H9 (cell line): Measurements from ENCODE around the gene GRIP2. TPM values are rescaled to one million over a fixed set of nuclear protein-coding genes. Genes with fewer than 3 reads are reported as not detected.

Experiments used
- DNase-seq: peaks from one replicate; pipeline ENCODE4 v3.0.0-alpha.2; 2017
- H2AFZ ChIP-seq: one replicate; pipeline ENCODE4 v1.6.1; 2013; ENCODE audit warnings: mild to moderate bottlenecking, low read length, control low read depth, moderate library complexity
- H2AK5ac ChIP-seq: 2 replicates; pipeline ENCODE4 v1.6.1; 2013; ENCODE audit warnings: low read length, control low read depth, mixed read lengths; ENCODE audit not compliant: insufficient read length
- H2BK120ac ChIP-seq: one replicate; pipeline ENCODE4 v1.6.1; 2013; ENCODE audit warnings: low read depth, mild to moderate bottlenecking, low read length, control low read depth, inconsistent platforms; ENCODE audit not compliant: poor library complexity, severe bottlenecking
- H2BK12ac ChIP-seq: 2 replicates; pipeline ENCODE4 v1.6.1; 2013; ENCODE audit warnings: low read length, control low read depth, mixed read lengths, low read depth; ENCODE audit not compliant: insufficient read length
- H2BK15ac ChIP-seq: 2 replicates; pipeline ENCODE4 v1.6.1; 2013; ENCODE audit warnings: low read depth, low read length, control low read depth
- H2BK20ac ChIP-seq: one replicate; pipeline ENCODE4 v1.6.1; 2013; ENCODE audit warnings: low read depth, mild to moderate bottlenecking, low read length, control low read depth, inconsistent platforms; ENCODE audit not compliant: poor library complexity, severe bottlenecking
- H2BK5ac ChIP-seq: 2 replicates; pipeline ENCODE4 v1.6.1; 2013; ENCODE audit warnings: low read length, control low read depth, mixed read lengths; ENCODE audit not compliant: insufficient read length
- H3K14ac ChIP-seq: 2 replicates; pipeline ENCODE4 v1.6.1; 2013; ENCODE audit warnings: low read length, control low read depth; ENCODE audit not compliant: insufficient read depth
- H3K18ac ChIP-seq: 2 replicates; pipeline ENCODE4 v1.6.1; 2013; ENCODE audit warnings: low read depth, mild to moderate bottlenecking, mixed read lengths, low read length, control low read depth; ENCODE audit not compliant: insufficient read length
- H3K23ac ChIP-seq: 2 replicates; pipeline ENCODE4 v1.6.1; 2013; ENCODE audit warnings: low read length, control low read depth, mixed read lengths, low read depth; ENCODE audit not compliant: insufficient read length
- H3K23me2 ChIP-seq: 2 replicates; pipeline ENCODE4 v1.6.1; 2013; ENCODE audit warnings: low read depth, mild to moderate bottlenecking, mixed read lengths, low read length, control low read depth; ENCODE audit not compliant: insufficient read length, poor library complexity, severe bottlenecking
- H3K27ac ChIP-seq: 2 replicates; pipeline ENCODE4 v1.5.1; 2013; ENCODE audit warnings: low read length, control low read depth, mixed read lengths, low read depth; ENCODE audit not compliant: insufficient read length
- H3K27me3 ChIP-seq: 2 replicates; pipeline ENCODE4 v1.6.1; 2013; ENCODE audit warnings: low read length, control low read depth, inconsistent platforms; ENCODE audit not compliant: insufficient read depth
- H3K4ac ChIP-seq: 2 replicates; pipeline ENCODE4 v1.6.1; 2013; ENCODE audit warnings: low read depth, mild to moderate bottlenecking, control low read depth, inconsistent platforms, low read length, moderate library complexity
- H3K4me1 ChIP-seq: 2 replicates; pipeline ENCODE4 v1.6.1; 2013; ENCODE audit warnings: low read length, control low read depth, inconsistent platforms; ENCODE audit not compliant: insufficient read depth
- H3K4me2 ChIP-seq: 2 replicates; pipeline ENCODE4 v1.6.1; 2013; ENCODE audit warnings: low read length, control low read depth, mixed read lengths; ENCODE audit not compliant: insufficient read length, insufficient read depth
- H3K56ac ChIP-seq: 2 replicates; pipeline ENCODE4 v1.6.1; 2013; ENCODE audit warnings: low read depth, mild to moderate bottlenecking, mixed read lengths, low read length, control low read depth; ENCODE audit not compliant: insufficient read length
- H3K79me1 ChIP-seq: 2 replicates; pipeline ENCODE4 v1.6.1; 2013; ENCODE audit warnings: low read depth, mild to moderate bottlenecking, moderate library complexity, low read length, control low read depth, inconsistent platforms; ENCODE audit not compliant: insufficient read depth, poor library complexity, severe bottlenecking
- H3K79me2 ChIP-seq: 2 replicates; pipeline ENCODE4 v1.6.1; 2013; ENCODE audit warnings: low read length, control low read depth, inconsistent platforms; ENCODE audit not compliant: insufficient read depth
- H3K9ac ChIP-seq: 2 replicates; pipeline ENCODE4 v1.6.1; 2013; ENCODE audit warnings: low read length, control low read depth, mixed read lengths; ENCODE audit not compliant: insufficient read length; ENCODE audit errors: extremely low read depth
- H3K9me3 ChIP-seq: one replicate; pipeline ENCODE4 v1.6.1; 2013; ENCODE audit warnings: low read depth, low read length, inconsistent platforms; ENCODE audit not compliant: control insufficient read depth
- H3T11ph ChIP-seq: one replicate; pipeline ENCODE4 v1.6.1; 2013; ENCODE audit warnings: mild to moderate bottlenecking, low read length, control low read depth, inconsistent platforms
- H4K20me1 ChIP-seq: one replicate; pipeline ENCODE4 v1.6.1; 2013; ENCODE audit not compliant: control insufficient read depth, insufficient read length, insufficient read depth
- H4K5ac ChIP-seq: 2 replicates; pipeline ENCODE4 v1.6.1; 2013; ENCODE audit warnings: low read depth, mild to moderate bottlenecking, mixed read lengths, low read length, control low read depth; ENCODE audit not compliant: insufficient read length
- H4K8ac ChIP-seq: replicated peaks from 2 replicates; pipeline ENCODE4 v1.6.1; 2013; ENCODE audit warnings: low read length, control low read depth, mixed read lengths, low read depth; ENCODE audit not compliant: insufficient read length
- H4K91ac ChIP-seq: 2 replicates; pipeline ENCODE4 v1.6.1; 2013; ENCODE audit warnings: low read depth, mild to moderate bottlenecking, moderate library complexity, mixed read lengths, low read length, control low read depth; ENCODE audit not compliant: insufficient read length
- H3K27ac Mint-ChIP-seq, 3 experiments: 2 replicates in 2 of 3; 3 replicates in 1 of 3; pipeline ENCODE4 v1.8.0; 2020 to 2021; ENCODE audit warnings: mixed read lengths in 3 of 3, mild to moderate bottlenecking in 1 of 3, moderate library complexity in 1 of 3
- H3K27me3 Mint-ChIP-seq: 2 replicates; pipeline ENCODE4 v1.8.0; 2021; ENCODE audit warnings: low read depth, mild to moderate bottlenecking, moderate library complexity, mixed read lengths
- H3K36me3 Mint-ChIP-seq, 3 experiments: 2 replicates in 2 of 3; 3 replicates in 1 of 3; pipeline ENCODE4 v1.8.0; 2020 to 2021; ENCODE audit warnings: low read depth in 3 of 3, mixed read lengths in 3 of 3; ENCODE audit not compliant: insufficient read depth in 1 of 3
- H3K4me1 Mint-ChIP-seq, 2 experiments: 2 replicates each; pipeline ENCODE4 v1.8.0; 2020; ENCODE audit warnings: mixed read lengths in 2 of 2
- H3K4me3 Mint-ChIP-seq, 2 experiments: 2 replicates in 1 of 2; 3 replicates in 1 of 2; pipeline ENCODE4 v1.8.0; 2020 to 2021; ENCODE audit warnings: mild to moderate bottlenecking in 2 of 2, mixed read lengths in 2 of 2, moderate library complexity in 1 of 2
- H3K9me3 Mint-ChIP-seq, 2 experiments: 2 replicates in 1 of 2; 3 replicates in 1 of 2; pipeline ENCODE4 v1.8.0; 2020; ENCODE audit warnings: mild to moderate bottlenecking in 2 of 2, mixed read lengths in 2 of 2, moderate library complexity in 1 of 2
- WGBS: extraction: QIAGEN DNeasy Blood & Tissue Kit; methylation state at CpG from one replicate; pipeline ENCODE4 v1.1.7; 2013; ENCODE audit warnings: missing lambda C conversion rate, low lambda C conversion rate, mixed read lengths; ENCODE audit not compliant: insufficient read length; ENCODE audit errors: extremely low coverage; 5-methylcytosine and 5-hydroxymethylcytosine counted together
- total RNA-seq: library from RNA; stranded (reverse); gene quantifications from 2 replicates; pipeline ENCODE4 v1.2.1, GENCODE V29; 2021
- TF ChIP-seq, protein P1 (sequence below): fragments of 200-600 bp; sonication (generic); conservative IDR thresholded peaks from 3 replicates; pipeline ENCODE4 v1.8.0; 2021; ENCODE audit warnings: antibody characterized with exemption, mild to moderate bottlenecking

GRIP2 gene
- total RNA-seq, 1 experiment from 2014 or later: 3.1 TPM

DNA sequence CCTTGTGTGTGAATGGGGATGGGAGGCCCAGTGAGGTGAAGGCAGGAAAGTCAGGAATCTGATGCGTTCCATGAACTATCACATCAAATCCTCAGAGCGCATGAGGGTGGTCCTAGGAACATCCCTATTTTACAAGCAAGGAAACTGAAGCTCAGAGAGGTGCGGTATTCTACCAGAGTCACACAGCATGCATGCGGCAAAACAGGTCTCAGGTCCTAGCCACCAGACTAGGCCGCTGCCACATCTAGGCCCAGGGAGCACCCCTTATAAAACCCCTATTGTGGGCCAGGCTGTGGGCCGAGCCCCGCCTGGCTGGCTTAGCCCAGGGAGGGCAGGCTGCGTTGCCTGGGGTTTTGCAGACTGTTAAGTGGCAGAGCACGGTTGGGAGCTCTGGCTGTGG is 17.9 kb upstream of the GRIP2 start:
- Histone ChIP-seq H3K27me3 (no peaks in the 10 kb centered on the region), H3K27ac (no peak overlapping the region)
- no peak overlapping the region for H3K27ac Mint-ChIP-seq

More for the DNA sequence above, 17.9 kb upstream of the GRIP2 start:
- Histone ChIP-seq H3K23me2 (no peaks in the 10 kb centered on the region), H4K8ac (no peak overlapping the region), H3K79me2 (no peaks in the 10 kb centered on the region), H3K79me1 (no peaks in the 10 kb centered on the region), H3K9ac (no peak overlapping the region), H3K14ac (no peak overlapping the region), H3K4ac (no peak overlapping the region), H3K23ac (no peak overlapping the region), H4K20me1 (no peaks in the 10 kb centered on the region), H2AFZ (no peak overlapping the region), H2BK5ac (no peak overlapping the region), H2BK120ac (no peak overlapping the region), H3K56ac (no peak overlapping the region), H3K9me3 (no peaks in the 10 kb centered on the region), H4K5ac (no peak overlapping the region), H2BK12ac (no peak overlapping the region), H2BK15ac (no peak overlapping the region), H2AK5ac (no peak overlapping the region), H3T11ph (no peak overlapping the region), H3K4me1 (no peaks in the 10 kb centered on the region), H2BK20ac (no peak overlapping the region), H3K18ac (no peak overlapping the region), H4K91ac (no peak overlapping the region), H3K4me2 (no peak overlapping the region)
- H3K27me3 Mint-ChIP-seq: peaks cover 2% of the 10 kb centered on the region; the same call in 1 of the 2 replicates
- no CpG with 5 or more reads among the region's 9 CpGs for WGBS
- TF ChIP-seq, protein P1, sequence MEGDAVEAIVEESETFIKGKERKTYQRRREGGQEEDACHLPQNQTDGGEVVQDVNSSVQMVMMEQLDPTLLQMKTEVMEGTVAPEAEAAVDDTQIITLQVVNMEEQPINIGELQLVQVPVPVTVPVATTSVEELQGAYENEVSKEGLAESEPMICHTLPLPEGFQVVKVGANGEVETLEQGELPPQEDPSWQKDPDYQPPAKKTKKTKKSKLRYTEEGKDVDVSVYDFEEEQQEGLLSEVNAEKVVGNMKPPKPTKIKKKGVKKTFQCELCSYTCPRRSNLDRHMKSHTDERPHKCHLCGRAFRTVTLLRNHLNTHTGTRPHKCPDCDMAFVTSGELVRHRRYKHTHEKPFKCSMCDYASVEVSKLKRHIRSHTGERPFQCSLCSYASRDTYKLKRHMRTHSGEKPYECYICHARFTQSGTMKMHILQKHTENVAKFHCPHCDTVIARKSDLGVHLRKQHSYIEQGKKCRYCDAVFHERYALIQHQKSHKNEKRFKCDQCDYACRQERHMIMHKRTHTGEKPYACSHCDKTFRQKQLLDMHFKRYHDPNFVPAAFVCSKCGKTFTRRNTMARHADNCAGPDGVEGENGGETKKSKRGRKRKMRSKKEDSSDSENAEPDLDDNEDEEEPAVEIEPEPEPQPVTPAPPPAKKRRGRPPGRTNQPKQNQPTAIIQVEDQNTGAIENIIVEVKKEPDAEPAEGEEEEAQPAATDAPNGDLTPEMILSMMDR: no peak
- DNase-seq: no peak
- no peaks in the 10 kb centered on the region for H3K9me3 Mint-ChIP-seq
- H3K36me3 Mint-ChIP-seq: no peaks in the 10 kb centered on the region; a peak in 1 of 7 replicates
- H3K4me1 Mint-ChIP-seq: peaks cover 9 to 28% of the 10 kb centered on the region in 2 experiments
- no peak overlapping the region for H3K4me3 Mint-ChIP-seq
